Measurements from ENCODE around the gene PLCB1. TPM values are rescaled to one million over a fixed set of nuclear protein-coding genes. Genes with fewer than 3 reads are reported as not detected.

Gene PLCB1
- total and polyA plus RNA-seq, 2 donors (not counting 3 experiments of a cell fraction or from before 2014, with no cell fraction given): 10.2 to 53.4 TPM

- intact Hi-C loops (cut with micrococcal nuclease) (loop anchor here (2.0 kb wide), 1 partner anchor 609 kb away; no protein-coding TSS in a partner anchor), dilution Hi-C loops (cut with MboI; ENCODE audit: extremely low pct_ligation_motif_present, low sequenced_read_pairs) (no loop called here)
- H3K27me3 ChIP-seq (ENCODE audit: control insufficient read depth in 2 of 2, insufficient read depth in 2 of 2, low read length in 2 of 2): no peaks in the 10 kb centered on the region
- H3K9ac ChIP-seq (replicated peaks; ENCODE audit: extremely low read depth, insufficient read depth, low read length): no peak overlapping the region
- no peak overlapping the region for H3K27ac ChIP-seq (ENCODE audit: insufficient read depth, low read depth, low read length)
- no peaks in the 10 kb centered on the region for H3K36me3 ChIP-seq (ENCODE audit: control insufficient read depth in 2 of 2, extremely low read depth in 1 of 2, insufficient read depth in 2 of 2, low read length in 2 of 2)
- H3K4me2 ChIP-seq (ENCODE audit: insufficient read depth, low read length): no peak overlapping the region
- no peak overlapping the region for H3K4me3 ChIP-seq (replicated peaks in 1 of 3; ENCODE audit: insufficient read depth in 1 of 3, low read depth in 1 of 3, low read length in 3 of 3)
- FAIRE-seq (no peak), DNase-seq (ENCODE audit: low read depth, low spot score) (no peak)
- no peaks in the 10 kb centered on the region for H3K79me2 ChIP-seq (ENCODE audit: control insufficient read depth, insufficient read depth, low read length)
- no peaks in the 10 kb centered on the region for H3K9me1 ChIP-seq (replicated peaks; ENCODE audit: control insufficient read depth, extremely low read depth, insufficient read depth, low read length)
- POLR2A ChIA-PET: no interaction called here
- no TSS peak for BruUV-seq (replicated peaks)
- H3K4me1 ChIP-seq (ENCODE audit: control insufficient read depth, extremely low read depth, insufficient read depth, low read length): no peaks in the 10 kb centered on the region
- no peak overlapping the region for H2AFZ ChIP-seq (ENCODE audit: low read depth, low read length)
- no peaks in the 10 kb centered on the region for H4K20me1 ChIP-seq (replicated peaks; ENCODE audit: control insufficient read depth, extremely low read depth, insufficient read depth, low read length)
- CTCF ChIA-PET: interaction anchor here (0.8 to 2.7 kb wide), 9 partner anchors 10 to 658 kb away, joined by 3 to 20 read pairs (median 5); no protein-coding TSS in a partner anchor
- H3K9me3 ChIP-seq (replicated peaks; ENCODE audit: control insufficient read depth, insufficient read depth, low read length): no peaks in the 10 kb centered on the region
- no peak for TF ChIP-seq EZH2 (IDR thresholded peaks at IDR 0.05; ENCODE audit: borderline replicate concordance, low read depth, low read length, severe bottlenecking)
- TF ChIP-seq POLR2AphosphoS5 (IDR thresholded peaks at IDR 0.05; ENCODE audit: insufficient read depth, low read depth, low read length): no peak
- TF ChIP-seq CTCF (IDR thresholded peaks at IDR 0.05; ENCODE audit: extremely low read depth in 1 of 2, insufficient read depth in 1 of 2, low read depth in 1 of 2, low read length in 2 of 2): no peak
- TF ChIP-seq FOS (IDR thresholded peaks at IDR 0.05; ENCODE audit: borderline replicate concordance, insufficient read depth, low read length): no peak
- TF ChIP-seq JUN (IDR thresholded peaks at IDR 0.05; ENCODE audit: borderline replicate concordance, insufficient read depth, insufficient read length, low read depth): no peak
- no peak for TF ChIP-seq GATA2 (IDR thresholded peaks at IDR 0.05; ENCODE audit: insufficient read depth, insufficient read length, low read depth, low read length)
- TF ChIP-seq MYC (IDR thresholded peaks at IDR 0.05; ENCODE audit: low read depth, low read length): no peak
- no peak for TF ChIP-seq POLR2A (IDR thresholded peaks at IDR 0.05; ENCODE audit: low read depth, low read length)
- TF ChIP-seq, protein P1, sequence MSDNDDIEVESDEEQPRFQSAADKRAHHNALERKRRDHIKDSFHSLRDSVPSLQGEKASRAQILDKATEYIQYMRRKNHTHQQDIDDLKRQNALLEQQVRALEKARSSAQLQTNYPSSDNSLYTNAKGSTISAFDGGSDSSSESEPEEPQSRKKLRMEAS (IDR thresholded peaks at IDR 0.05; ENCODE audit: insufficient read depth, insufficient read length): no peak
Measured at GRCh38 chr20:8749986-8750385, 617.9 kb downstream of the PLCB1 start.
